ENCODE results near the gene C5orf63.
"Not testable (repeated sequence)": the region's sequence is repeated elsewhere in the genome, so short reads cannot be mapped to it uniquely, and the experiment has no call there.

C5orf63 gene

DNA sequence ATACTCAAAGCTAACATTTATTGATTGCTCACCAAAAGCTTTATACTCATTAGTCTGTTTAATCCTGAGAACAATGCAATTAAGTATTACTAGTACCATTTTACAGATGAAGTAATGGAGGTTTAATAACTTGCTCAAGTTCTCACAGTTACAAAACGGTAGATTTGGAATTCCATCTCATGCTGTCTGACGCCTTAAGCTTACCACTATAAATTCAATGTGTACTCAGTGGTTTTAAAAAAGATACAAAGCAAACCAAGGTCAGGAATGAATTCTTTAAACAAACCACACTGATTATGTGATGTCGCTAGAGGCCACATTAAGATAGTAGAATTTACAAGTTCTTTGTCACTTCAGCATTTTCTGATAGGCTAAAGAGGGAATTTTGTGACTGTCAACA is 1.2 kb upstream of the C5orf63 start:
- no peak for DNase-seq (ENCODE audit: low spot score)

DNA sequence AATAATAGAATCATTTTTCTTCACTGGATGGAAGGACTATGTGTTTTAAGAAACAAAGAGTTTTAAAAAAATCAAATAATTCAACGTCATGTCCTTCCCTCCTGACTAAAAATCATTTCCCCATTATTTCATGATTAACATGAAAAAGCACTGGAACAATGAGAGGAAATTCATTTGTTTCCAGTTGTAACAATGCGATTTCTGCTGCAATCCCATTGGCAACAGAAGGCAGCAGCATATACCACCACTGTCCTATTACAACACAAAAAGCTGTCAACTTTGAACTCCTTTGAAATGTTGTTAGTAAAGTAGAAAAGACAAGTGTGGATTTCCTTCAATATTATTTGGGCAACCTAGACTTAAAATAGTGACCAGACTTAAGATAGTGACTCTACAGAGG is 3.1 kb downstream of the C5orf63 start:
- no peak for DNase-seq (ENCODE audit: low spot score)

DNA sequence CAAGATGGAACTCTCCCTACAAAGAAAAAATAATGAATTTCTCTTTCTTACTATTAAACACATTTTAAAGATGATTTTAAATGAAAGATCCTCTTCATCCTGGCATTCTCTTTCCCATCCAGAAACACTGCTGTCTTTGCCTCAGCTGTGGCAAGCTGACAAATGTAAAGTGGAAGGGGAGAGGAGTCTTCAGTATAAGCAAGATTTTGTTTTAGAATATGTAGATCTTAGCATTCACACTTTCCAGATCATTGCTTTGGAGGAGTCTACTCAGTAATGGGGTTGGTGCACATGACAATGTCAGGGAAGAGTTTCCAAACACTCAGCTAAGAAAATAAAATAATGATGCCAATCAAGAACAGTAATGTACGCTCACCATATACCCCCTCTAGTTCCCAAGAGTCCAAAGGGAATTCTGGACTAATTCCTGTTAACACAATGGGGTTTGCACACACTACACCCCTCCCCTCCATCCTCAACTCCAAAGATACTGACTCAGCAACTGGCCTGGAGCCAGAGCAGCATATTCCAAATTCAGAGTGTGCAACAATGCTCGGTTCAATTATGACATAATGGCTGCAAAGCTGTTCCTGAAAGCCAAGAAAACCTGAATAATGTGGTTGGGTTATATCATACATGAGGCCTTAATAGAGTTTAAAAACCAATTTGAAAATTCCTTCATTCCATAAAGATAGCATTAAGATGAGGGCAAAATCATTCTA is 4.6 kb downstream of the C5orf63 start:
- DNase-seq (ENCODE audit: low spot score): no peak

DNA sequence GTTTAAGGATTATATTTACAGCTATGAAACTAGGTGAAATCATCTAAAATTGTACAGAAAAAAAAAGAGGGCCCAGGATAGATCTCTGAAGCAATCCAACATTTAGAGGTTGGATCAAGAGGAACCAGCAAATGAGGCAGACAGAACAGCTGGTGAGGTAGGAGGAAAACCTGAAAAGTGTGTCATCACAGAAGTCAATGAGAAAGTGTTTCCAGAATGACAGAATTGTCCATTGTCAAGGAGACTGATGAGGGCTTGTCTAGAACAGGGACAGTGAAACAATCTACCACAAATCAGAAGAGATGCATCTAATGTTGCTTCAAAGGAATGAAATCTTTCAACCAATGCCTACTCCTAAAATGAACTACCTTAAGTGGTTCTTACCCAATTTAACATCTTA is 6.6 kb downstream of the C5orf63 start:
- no peak for DNase-seq (ENCODE audit: low spot score)

DNA sequence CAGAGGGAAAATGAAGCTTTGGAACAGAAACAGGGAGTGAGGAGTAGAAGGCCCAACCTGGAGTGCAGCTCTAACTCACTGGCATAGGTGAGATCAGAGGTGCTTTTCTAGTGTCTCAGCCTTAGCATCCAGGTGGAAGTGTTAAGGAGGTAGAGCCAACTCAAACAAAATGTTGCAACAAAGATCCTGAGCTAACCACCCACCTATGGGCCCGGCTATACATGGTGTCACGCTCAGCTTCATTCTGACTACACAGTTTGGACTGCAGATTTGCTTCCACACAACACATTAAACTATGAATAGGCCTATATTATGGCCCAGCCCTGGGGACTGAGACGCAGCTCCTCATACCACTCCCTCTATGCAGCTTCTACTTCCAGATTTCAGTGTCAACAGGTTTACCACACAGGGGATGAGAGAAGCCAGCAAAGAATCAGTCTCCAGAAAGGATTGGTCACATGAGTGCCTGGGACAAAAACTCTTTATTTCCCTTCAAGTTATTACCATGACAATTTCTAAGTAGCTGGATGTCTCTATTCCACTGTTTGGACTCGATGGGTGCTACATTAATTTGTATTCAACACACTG is 9.0 kb downstream of the C5orf63 start:
- DNase-seq (ENCODE audit: low spot score): no peak

DNA sequence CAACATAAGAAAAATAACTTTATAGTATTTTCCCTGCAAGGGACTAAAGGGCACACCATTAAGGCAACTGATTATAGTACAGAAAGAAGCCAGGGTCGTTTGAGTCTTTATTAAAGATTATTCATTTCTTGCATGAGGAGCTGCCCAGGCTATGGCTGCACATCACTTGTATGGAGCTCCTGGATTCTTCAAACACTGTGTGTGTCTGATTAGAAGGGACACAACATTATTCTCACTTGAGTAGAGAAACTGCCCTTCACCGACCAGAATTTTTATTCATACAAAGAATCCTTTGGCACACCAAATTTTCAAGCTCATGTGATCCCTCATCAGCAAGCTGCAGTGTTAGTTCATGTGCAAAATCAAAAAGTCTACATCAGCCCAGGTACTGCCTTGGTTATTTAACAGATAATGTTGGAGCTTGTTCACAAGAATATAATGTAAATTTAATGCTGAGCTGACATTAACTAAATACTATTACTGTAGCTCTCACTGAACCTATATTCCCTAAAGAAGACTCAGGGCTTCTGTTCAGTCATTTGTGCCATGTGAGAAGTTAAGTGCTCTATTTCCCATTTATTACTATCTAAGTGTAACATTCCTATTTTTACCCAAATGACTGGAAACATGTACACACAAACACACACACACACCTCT is 9.9 kb downstream of the C5orf63 start:
- DNase-seq (ENCODE audit: low spot score): no peak

DNA sequence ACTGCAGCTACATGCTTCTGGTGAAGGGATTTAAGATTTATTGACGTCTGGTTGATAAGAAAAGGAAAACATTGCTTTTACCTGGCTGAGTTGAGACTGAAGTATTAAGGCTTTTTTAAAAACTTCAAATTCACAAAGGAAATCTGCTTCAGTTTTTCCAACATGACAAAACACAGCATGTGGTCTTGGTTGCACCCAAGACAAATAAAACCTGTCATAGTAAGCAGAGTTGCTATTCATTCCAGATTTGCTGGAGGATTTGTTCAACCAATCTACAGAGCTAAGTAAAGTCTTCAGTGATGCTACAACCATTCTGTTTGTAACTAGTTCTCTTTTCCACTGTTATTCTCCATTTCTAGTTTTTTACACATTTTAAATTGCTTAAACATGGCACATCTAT is 11.3 kb downstream of the C5orf63 start:
- no peak for DNase-seq (ENCODE audit: low spot score)

DNA sequence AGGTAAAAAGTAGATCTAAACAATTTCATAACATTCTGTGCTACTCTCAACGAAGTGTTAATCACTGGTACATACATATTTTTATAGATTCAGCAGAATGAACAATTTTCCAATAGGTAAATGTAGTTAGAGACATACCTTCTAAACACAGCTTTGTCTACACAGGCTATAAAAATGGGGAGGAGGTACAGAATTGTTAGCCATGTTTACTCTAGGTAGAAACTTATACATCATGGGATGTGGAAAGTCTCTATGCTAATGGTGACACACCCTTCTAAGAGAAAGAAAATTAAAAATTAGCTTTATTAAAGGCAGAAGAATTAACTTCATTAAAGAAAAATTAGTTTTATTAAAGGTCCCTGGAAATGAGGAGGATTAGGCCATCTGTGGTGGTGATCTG is 11.8 kb downstream of the C5orf63 start:
- no peak for DNase-seq (ENCODE audit: low spot score)

DNA sequence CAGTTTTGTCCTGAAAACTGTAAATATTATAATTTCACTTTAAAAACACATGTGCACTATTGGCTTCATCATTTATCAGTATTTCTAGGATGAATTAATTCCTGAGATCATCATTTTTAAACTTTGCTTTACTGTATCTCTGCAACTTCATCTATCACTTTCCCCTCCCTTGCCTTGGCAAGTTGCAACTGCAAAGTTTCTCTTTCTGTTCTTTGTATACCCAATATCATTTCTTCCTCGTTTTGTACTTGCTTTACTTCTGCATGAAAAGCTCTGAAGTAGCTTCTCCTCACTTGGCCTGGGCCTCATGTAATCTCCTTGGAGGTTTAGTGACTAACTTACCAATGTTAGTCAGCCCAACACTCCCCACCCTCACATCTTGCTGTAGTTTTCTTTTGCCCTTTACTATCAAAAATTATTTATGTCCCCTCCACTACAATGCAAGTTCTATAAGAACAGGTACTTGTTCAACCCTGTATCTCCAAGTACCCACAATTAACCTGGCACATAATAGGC is 12.8 kb downstream of the C5orf63 start:
- DNase-seq (ENCODE audit: low spot score): no peak

DNA sequence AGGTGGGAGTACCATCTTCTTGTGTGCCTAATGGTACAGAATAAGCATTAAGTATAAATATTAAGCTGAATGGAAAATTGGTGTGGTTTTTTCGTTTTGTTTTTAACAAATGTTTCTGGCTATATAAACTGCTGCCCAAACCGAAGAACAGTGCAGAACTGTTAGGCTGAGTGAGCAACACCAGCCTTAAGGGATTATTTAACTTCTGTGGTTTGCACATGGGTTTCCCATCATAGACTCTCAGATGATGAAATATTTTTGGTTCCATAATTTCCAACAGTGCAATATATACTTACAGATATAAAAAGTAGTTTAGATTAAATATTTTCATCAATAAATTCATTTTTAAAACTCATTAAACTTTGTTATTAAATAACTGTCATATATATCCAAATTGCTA is 16.4 kb downstream of the C5orf63 start:
- no peak for DNase-seq (ENCODE audit: low spot score)

DNA sequence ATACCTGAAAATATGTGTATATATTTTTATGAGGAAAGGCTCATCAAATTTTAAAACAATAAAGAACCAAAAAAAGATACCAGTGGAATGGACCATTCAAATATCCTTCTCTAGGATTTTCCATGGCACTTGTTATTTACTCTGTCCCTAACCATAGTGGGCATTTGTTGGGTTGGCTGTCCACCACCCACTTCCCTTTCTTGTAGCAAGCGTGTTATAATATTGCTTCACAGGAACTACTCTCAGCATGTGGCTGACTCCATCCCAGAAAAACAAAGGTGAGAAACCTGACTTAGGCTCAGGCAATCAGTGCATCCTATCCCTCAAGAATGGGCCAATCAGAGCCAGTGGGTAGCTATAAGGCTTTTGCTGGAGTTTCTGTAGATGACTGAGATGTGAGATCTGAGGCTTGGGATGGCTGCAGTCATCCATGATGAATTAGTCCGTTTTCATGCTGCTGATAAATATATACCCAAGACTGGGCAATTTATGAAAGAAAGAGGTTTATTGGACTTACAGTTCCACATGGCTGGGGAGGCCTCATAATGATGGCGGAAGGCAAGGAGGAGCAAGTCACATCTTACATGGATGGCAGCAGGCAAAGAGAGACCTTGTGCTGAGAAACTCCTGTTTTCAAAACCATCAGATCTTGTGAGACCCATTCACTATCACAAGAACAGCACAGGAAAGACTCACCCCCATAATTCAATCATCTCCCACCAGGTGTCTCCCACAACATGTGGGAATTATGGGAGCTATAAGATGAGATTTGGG is 17.2 kb downstream of the C5orf63 start:
- DNase-seq (ENCODE audit: low spot score): no peak

DNA sequence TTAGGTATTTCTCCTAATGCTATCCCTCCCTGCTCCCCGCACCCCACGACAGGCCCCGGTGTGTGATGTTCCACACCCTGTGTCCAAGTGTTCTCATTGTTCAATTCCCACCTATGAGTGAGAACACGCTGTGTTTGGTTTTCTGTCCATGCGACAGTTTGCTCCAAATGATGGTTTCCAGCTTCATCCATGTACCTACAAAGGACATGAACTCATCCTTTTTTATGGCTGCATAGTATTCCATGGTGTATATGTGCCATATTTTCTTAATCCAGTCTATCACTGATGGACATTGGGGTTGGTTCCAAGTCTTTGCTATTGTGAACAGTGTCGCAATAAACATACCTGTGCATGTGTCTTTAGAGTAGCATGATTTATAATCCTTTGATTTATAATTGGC is 19.8 kb downstream of the C5orf63 start:
- DNase-seq (ENCODE audit: low spot score): not testable (repeated sequence)

DNA sequence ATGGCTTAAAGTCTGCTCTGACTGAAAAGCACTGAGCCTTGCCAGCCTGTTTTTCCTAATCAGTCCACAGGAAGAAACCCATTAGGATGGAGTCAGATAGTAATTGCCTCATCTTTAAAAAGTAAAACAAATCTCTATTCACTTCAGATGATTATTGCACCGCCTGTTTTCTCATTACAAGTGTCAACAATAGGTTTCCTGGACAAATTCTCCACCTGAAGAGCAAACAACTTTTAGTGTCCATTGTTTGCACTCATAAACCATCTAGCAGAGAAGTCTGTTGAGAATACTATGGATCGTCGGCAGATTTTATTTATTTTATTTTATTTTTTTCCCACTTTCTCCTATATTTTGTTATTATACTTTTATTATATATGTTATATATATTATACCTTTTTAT is 20.3 kb downstream of the C5orf63 start:
- DNase-seq (ENCODE audit: low spot score): no peak

DNA sequence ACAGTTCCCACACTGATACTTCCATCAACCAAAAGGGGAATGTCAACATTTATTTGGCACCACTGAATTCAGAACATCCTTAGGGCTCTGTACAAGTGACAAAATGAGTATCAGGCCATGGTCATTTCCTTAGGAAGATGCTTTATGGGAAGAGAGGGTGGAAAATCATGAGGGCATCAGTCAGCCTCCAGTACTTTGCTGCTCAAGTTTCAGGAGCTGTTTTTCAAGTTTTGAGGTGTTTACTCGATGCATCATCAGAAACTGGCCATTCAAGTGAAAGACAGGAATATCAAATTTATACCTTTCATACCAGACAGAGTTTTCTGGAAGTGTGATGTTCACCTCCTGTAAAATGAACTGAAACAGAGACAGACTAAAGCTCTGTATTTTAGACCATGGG is 21.7 kb downstream of the C5orf63 start:
- DNase-seq (ENCODE audit: low spot score): no peak

DNA sequence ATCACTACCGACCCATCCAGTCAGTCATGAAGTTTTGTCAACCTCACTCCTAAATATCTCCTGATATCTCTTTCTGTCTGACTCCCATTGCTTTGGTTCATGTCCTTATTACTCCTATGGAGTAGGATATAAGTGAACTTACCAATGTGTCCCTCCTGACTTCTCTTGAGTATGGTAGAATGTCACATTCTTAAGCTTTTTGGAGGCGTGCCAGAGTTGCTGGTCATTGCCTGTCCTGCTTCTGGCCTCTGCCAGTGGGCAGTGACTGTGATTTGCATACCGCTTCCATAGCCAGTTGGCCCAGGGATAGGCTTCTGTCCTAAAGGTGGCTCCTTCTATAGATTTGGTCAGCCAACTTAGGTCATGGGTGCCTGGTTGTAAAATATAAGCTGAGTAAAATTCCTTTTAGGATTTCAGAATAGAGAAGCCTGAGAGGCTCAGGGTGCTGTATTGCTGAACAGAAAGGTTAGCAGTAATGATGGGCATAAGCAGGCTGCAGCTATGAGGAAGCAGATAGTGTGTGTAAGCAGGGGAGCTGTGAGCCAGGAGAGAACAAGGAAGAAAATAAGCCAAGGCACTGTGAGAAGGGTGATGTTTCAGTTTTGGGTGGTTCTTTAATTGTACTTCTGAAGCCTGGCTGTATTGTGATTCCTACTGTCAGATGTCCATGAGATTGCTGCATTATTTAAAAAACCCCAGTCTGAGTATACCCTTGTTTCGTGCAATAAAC is 26.8 kb downstream of the C5orf63 start:
- no peak for DNase-seq (ENCODE audit: low spot score)

DNA sequence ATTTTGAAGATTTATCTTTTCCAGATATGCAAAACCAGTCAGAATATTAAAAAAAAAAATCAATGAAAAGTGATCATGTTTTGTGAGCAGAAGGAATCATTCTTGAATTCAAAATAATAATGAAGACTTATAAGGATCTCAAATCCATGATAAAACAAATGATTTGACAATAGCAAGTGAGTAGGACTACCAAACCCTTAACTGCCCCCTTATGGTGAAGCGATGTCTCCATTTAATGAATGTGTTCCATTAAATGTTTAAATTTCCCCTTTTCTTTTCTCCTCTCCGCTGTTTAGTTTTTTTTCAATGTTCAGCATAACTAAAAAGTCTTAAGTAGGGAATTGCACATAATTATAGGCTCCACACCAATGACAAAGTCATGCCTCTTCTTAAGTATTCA is 30.7 kb downstream of the C5orf63 start:
- DNase-seq (ENCODE audit: low spot score): no peak

DNA sequence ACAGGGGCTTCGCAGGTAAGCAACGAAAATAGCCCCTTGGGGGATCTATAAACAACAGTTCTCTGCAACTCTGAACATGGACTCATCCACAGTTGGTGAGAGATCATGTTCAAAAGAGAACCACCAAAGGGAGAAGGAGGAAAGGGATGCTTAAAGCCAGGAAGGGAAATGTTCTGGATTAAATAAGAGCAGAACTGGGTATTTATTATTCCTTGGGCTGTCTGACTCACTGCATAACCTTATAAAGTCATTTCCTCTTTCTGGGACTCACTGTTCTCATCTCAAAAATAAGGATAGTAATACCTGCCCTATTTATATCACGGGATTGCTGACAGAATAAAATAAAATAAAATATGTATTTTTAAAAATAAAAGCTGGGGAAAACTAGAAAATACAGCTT is 31.7 kb downstream of the C5orf63 start:
- DNase-seq (ENCODE audit: low spot score): no peak

DNA sequence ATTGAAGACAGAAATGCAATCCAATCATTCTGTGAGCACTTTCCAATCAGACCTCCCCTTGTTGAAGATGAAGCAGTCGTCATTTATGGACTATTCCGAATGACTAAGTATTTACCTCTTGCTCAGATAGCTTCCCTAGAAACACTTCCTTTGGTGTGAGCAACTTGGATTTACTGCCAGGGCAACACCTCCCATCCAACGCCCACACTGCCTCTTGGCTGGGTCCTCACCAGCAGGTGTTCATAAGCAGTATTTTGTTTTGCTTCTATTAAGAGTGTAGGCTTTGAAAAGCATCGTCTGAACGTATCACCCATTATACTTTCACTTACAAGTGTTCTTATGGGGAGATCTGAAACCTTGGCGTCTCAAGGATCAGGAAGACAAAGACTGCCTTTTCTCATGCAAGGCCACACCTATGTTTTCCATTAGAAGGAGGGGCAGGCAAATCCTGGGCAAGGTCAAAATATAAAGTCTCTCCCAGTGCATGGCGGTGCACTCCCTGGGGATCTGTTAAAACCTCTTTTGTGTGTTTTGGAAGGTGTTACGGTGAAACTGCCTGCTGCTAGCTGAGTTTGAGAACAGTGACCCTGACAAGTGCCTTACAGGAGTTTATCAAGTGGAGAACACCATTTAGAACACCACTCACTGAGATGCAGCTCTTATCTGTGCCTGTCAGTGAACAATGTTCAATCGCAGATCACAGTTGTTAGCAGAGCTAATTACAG is 32.3 kb downstream of the C5orf63 start:
- no peak for DNase-seq (ENCODE audit: low spot score)

DNA sequence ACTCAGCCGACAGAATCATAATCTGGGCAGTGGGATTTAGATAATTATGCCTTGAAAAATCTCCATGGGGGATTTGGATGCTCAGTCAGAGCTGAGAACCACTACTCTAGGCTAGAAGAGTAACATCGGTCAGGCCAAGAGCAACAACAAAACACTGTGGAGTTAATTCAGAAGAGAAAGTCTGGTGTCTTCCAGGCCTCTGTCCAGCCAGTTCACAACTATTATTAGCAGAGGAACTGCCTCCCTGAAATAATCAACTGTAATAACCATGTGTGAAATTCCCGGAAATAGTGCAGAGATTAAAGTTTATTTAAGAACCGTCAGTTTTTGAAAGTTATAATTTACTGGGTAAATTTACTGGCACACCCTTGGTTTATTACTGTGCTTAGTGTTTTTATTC is 34.8 kb downstream of the C5orf63 start:
- DNase-seq (ENCODE audit: low spot score): no peak

DNA sequence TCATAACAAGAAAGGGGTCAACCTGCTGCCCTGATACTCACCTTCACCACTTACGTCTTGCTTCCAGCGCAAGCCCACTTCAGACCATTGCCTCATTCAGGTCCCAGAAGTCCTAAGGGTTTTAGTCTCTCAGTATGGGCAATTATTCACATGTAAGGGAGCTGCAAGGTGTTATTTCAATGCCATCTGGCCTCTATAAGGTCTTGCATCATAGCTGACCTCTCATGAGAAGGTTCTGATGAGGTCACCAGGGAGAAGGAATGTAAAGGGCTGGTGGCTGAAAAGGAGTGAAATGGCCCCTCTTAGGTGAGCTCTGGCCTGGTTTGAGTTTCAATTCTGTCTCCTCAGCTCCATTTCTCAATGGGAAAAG is 41.5 kb downstream of the C5orf63 start:
- DNase-seq (ENCODE audit: low spot score): peak; percentile 17

DNA sequence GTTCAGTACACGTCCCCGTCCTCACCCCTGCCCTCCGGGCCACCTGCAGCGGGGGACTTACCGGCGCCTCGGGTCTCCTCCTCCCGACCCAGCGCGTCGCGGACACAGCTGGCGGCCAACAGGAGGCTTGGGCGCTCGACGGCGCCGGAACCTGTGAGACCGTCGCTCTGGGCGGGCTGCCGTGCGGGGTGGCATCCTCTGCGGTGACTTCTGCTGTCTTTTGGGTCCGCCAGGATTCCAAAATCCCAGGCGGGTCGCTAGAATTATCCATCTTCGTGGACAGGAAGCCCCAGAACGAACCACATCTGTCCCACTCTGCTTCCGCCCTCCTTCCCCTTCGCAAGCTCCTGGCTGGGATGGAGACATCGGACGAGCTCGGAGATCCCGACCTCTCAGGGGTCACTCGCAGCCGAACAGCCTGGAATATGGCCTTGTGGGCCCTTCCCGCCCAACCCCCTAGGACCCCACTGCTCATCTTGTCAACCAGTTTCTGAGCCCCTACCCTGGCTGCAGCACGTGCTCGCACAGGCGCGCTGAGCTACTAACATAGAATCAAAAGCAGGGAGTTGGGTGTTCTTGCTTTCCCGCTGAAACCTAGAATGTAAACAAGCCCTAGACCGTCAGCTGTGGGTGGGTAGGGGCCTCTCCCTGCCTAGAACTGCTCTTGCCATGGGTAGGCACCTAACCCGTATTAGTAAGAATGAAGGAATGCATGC is 42.0 kb downstream of the C5orf63 start:
- peak; percentile 23 for DNase-seq (ENCODE audit: low spot score)

Data from HuH-7 (cell line).